HepG2 (cell line): Measurements from ENCODE around the gene ADRM1. TPM values are rescaled to one million over a fixed set of nuclear protein-coding genes. Genes with fewer than 3 reads are reported as not detected.
A peak's percentile ranks its signal among the peaks of the same experiment; 100 is the strongest.

Source experiments
- ARHGAP35 ChIP-seq: sonication (generic); formaldehyde crosslinking; IDR thresholded peaks from 2 replicates; pipeline ENCODE4 v1.9.0; 2022; ENCODE audit warnings: mild to moderate bottlenecking, inconsistent platforms, moderate library complexity, missing genetic modification reagents, borderline replicate concordance
- CBX2 ChIP-seq, 2 experiments: fragments of 200-600 bp in 1 of 2; sonication (generic); formaldehyde crosslinking in 1 of 2; IDR thresholded peaks; 2 replicates each; pipeline versions ENCODE4 v1.7.0 to v1.8.1; 2018 to 2022; ENCODE audit warnings: low read depth in 2 of 2, low read length in 1 of 2, mild to moderate bottlenecking in 1 of 2, missing genetic modification reagents in 1 of 2
- GZF1 ChIP-seq: sonication (generic); formaldehyde crosslinking; IDR thresholded peaks from 2 replicates; pipeline ENCODE4 v1.5.1; 2020; ENCODE audit warnings: mild to moderate bottlenecking, missing genetic modification reagents
- HDAC2 ChIP-seq: sonication (generic); formaldehyde crosslinking; IDR thresholded peaks from 2 replicates; pipeline ENCODE4 v1.4.0; 2020; ENCODE audit warnings: missing genetic modification reagents
- HOXA7 ChIP-seq: sonication (generic); formaldehyde crosslinking; IDR thresholded peaks from 2 replicates; pipeline ENCODE4 v1.8.1; 2022; ENCODE audit warnings: mild to moderate bottlenecking, missing genetic modification reagents, moderate library complexity
- KLF15 ChIP-seq: sonication (generic); formaldehyde crosslinking; IDR thresholded peaks from 2 replicates; pipeline ENCODE4 v1.8.1; 2023; ENCODE audit warnings: borderline replicate concordance, mild to moderate bottlenecking, inconsistent platforms, missing genetic modification reagents, mixed read lengths
- MAFK ChIP-seq, 2 experiments: IDR thresholded peaks in 1 of 2; conservative IDR thresholded peaks in 1 of 2; 2 replicates each; pipeline ENCODE4 v1.6.1; 2011; ENCODE audit warnings: improper control_type of control experiment in 2 of 2, low read length in 2 of 2
- SIN3B ChIP-seq: fragments of 150-350 bp; IDR thresholded peaks from 2 replicates; pipeline ENCODE4 v1.6.1; 2014; ENCODE audit warnings: low read length
- SKI ChIP-seq: fragments of 450-650 bp; IDR thresholded peaks from one replicate; pipeline ENCODE4 v1.6.1; 2018; ENCODE audit warnings: mild to moderate bottlenecking; ENCODE audit not compliant: partially characterized antibody
- SNAPC2 ChIP-seq: sonication (generic); formaldehyde crosslinking; IDR thresholded peaks from 2 replicates; pipeline ENCODE4 v1.8.1; 2022; ENCODE audit warnings: mild to moderate bottlenecking, missing genetic modification reagents
- TP53 ChIP-seq: sonication (generic); formaldehyde crosslinking; conservative IDR thresholded peaks from 2 replicates; pipeline ENCODE4 v1.4.0; 2020; ENCODE audit warnings: missing genetic modification reagents
- TSC22D2 ChIP-seq: sonication (generic); formaldehyde crosslinking; IDR thresholded peaks from 2 replicates; pipeline ENCODE4 v1.5.1; 2020; ENCODE audit warnings: missing genetic modification reagents, mild to moderate bottlenecking, borderline replicate concordance
- ZNF441 ChIP-seq: sonication (generic); formaldehyde crosslinking; IDR thresholded peaks from 2 replicates; pipeline ENCODE4 v1.7.0; 2021; ENCODE audit warnings: missing genetic modification reagents, borderline replicate concordance
- ZNF460 ChIP-seq: sonication (generic); formaldehyde crosslinking; IDR thresholded peaks from 2 replicates; pipeline ENCODE4 v1.5.1; 2020; ENCODE audit warnings: missing genetic modification reagents, mild to moderate bottlenecking, borderline replicate concordance
- polyA plus RNA-seq, 8 experiments: library from polyadenylated mRNA; depleted of rRNA in 3 of 8; stranded (reverse) in 7 of 8; unstranded in 1 of 8; fragments of >200 nt; fragmentation: Illumina TruSeq in 4 of 8; extraction: Trizol in 4 of 8; gene quantifications; 2 replicates each; pipeline versions ENCODE4 v1.2.1 to v1.2.3, GENCODE V29; 2011 to 2016; ENCODE audit warnings: low read depth in 4 of 8, missing spikeins in 1 of 8, mixed read lengths in 1 of 8; ENCODE audit not compliant: insufficient read depth in 1 of 8
- total RNA-seq, 5 experiments: library from RNA; depleted of rRNA; stranded (reverse); fragments of >200 nt; fragmentation: Illumina TruSeq; extraction: Trizol; gene quantifications; 2 replicates each; pipeline ENCODE4 v1.2.3, GENCODE V29; 2016; ENCODE audit warnings: low read depth in 1 of 5
- TF ChIP-seq, protein P1 (sequence below): sonication (generic); formaldehyde crosslinking; IDR thresholded peaks from 2 replicates; pipeline ENCODE4 v1.8.1; 2023; ENCODE audit warnings: missing genetic modification reagents, inconsistent platforms, borderline replicate concordance
- TF ChIP-seq, protein P2 (sequence below): IDR thresholded peaks from 2 replicates; pipeline ENCODE4 v1.6.1; 2016; ENCODE audit warnings: low read depth, missing genetic modification reagents, missing compliant biosample characterization
- TF ChIP-seq, protein P3 (sequence below): sonication (generic); formaldehyde crosslinking; IDR thresholded peaks from 2 replicates; pipeline ENCODE4 v1.5.1; 2020; ENCODE audit warnings: missing genetic modification reagents, mild to moderate bottlenecking, borderline replicate concordance
- TF ChIP-seq, protein P4 (sequence below): sonication (generic); formaldehyde crosslinking; IDR thresholded peaks from 2 replicates; pipeline ENCODE4 v1.8.0; 2022; ENCODE audit warnings: mild to moderate bottlenecking, missing genetic modification reagents, moderate library complexity
- TF ChIP-seq, protein P5 (sequence below): sonication (generic); formaldehyde crosslinking; IDR thresholded peaks from 2 replicates; pipeline ENCODE4 v1.4.0; 2020; ENCODE audit warnings: missing genetic modification reagents, mild to moderate bottlenecking, borderline replicate concordance

Gene ADRM1
- total and polyA plus RNA-seq, 2 of the 13 experiments (the other 11 are each of a cell fraction or from before 2014, with no cell fraction given), result 92.9 to 154 TPM

DNA sequence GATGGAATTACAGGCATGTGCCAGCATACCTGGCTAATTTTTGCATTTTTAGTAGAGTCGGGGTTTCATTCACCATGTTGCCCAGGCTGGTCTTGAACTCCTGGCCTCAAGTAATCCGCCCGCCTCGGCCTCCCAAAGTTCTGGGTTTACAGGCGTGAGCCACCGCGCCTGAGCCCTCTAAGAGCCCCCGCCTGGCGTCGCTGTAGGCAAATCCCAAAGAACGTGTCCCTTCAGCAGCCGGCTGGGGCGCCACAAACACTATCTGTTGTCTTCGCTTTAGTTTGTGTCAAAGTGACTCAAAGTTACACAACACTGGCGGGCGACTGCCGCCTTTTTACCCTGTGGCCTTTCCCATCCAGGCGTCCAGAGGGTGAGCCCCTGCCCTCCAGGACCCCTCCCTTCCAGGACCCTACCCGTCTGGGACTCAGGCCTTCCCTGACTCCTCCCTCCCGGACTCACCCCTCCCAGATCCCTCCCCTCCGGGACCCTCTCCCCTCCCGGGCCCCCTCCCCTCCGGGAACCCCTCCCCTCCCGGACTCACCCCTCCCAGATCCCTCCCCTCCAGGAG is 940 bp upstream of the ADRM1 start (continued):
- TF ChIP-seq, protein P1, sequence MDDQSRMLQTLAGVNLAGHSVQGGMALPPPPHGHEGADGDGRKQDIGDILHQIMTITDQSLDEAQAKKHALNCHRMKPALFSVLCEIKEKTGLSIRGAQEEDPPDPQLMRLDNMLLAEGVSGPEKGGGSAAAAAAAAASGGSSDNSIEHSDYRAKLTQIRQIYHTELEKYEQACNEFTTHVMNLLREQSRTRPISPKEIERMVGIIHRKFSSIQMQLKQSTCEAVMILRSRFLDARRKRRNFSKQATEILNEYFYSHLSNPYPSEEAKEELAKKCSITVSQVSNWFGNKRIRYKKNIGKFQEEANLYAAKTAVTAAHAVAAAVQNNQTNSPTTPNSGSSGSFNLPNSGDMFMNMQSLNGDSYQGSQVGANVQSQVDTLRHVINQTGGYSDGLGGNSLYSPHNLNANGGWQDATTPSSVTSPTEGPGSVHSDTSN (CRISPR knock-in tag), result 0 out of 2 replicates have a peak, but pooled peaks have one; percentile 23
- TF ChIP-seq, protein P2, sequence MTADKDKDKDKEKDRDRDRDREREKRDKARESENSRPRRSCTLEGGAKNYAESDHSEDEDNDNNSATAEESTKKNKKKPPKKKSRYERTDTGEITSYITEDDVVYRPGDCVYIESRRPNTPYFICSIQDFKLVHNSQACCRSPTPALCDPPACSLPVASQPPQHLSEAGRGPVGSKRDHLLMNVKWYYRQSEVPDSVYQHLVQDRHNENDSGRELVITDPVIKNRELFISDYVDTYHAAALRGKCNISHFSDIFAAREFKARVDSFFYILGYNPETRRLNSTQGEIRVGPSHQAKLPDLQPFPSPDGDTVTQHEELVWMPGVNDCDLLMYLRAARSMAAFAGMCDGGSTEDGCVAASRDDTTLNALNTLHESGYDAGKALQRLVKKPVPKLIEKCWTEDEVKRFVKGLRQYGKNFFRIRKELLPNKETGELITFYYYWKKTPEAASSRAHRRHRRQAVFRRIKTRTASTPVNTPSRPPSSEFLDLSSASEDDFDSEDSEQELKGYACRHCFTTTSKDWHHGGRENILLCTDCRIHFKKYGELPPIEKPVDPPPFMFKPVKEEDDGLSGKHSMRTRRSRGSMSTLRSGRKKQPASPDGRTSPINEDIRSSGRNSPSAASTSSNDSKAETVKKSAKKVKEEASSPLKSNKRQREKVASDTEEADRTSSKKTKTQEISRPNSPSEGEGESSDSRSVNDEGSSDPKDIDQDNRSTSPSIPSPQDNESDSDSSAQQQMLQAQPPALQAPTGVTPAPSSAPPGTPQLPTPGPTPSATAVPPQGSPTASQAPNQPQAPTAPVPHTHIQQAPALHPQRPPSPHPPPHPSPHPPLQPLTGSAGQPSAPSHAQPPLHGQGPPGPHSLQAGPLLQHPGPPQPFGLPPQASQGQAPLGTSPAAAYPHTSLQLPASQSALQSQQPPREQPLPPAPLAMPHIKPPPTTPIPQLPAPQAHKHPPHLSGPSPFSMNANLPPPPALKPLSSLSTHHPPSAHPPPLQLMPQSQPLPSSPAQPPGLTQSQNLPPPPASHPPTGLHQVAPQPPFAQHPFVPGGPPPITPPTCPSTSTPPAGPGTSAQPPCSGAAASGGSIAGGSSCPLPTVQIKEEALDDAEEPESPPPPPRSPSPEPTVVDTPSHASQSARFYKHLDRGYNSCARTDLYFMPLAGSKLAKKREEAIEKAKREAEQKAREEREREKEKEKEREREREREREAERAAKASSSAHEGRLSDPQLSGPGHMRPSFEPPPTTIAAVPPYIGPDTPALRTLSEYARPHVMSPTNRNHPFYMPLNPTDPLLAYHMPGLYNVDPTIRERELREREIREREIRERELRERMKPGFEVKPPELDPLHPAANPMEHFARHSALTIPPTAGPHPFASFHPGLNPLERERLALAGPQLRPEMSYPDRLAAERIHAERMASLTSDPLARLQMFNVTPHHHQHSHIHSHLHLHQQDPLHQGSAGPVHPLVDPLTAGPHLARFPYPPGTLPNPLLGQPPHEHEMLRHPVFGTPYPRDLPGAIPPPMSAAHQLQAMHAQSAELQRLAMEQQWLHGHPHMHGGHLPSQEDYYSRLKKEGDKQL (CRISPR knock-in tag), result peak; percentile 61
- TF ChIP-seq, protein P3, sequence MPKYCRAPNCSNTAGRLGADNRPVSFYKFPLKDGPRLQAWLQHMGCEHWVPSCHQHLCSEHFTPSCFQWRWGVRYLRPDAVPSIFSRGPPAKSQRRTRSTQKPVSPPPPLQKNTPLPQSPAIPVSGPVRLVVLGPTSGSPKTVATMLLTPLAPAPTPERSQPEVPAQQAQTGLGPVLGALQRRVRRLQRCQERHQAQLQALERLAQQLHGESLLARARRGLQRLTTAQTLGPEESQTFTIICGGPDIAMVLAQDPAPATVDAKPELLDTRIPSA (CRISPR knock-in tag), result no peak
- TF ChIP-seq ARHGAP35 (CRISPR knock-in tag) (no peak; the same call in 1 of the 2 replicates), ZNF460 (CRISPR knock-in tag) (peak; percentile 100), SIN3B (peak; percentile 71), SNAPC2 (CRISPR knock-in tag) (no peak), ZNF441 (CRISPR knock-in tag) (peak; percentile 79), GZF1 (CRISPR knock-in tag) (no peak), HOXA7 (no peak), HDAC2 (peak; percentile 92), TP53 (peak; percentile 87; the same call in 1 of the 2 replicates), SKI (peak; percentile 96), CBX2 (IDR thresholded peaks at IDR 0.05; ENCODE audit: low read depth, low read length) (no peak), CBX2 (CRISPR knock-in tag; IDR thresholded peaks at IDR 0.05; ENCODE audit: low read depth) (peak; percentile 39; the same call in 1 of the 2 replicates), TSC22D2 (peak; percentile 88; the same call in 1 of the 2 replicates), MAFK (conservative IDR thresholded peaks at IDR 0.05 in 1 of 2, IDR thresholded peaks at IDR 0.05 in 1 of 2; ENCODE audit: low read length in 2 of 2) (no peak), KLF15 (CRISPR knock-in tag) (peak; percentile 81; the same call in 1 of the 2 replicates)
- TF ChIP-seq, protein P4, sequence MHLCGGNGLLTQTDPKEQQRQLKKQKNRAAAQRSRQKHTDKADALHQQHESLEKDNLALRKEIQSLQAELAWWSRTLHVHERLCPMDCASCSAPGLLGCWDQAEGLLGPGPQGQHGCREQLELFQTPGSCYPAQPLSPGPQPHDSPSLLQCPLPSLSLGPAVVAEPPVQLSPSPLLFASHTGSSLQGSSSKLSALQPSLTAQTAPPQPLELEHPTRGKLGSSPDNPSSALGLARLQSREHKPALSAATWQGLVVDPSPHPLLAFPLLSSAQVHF (CRISPR knock-in tag), result no peak
- TF ChIP-seq, protein P5, sequence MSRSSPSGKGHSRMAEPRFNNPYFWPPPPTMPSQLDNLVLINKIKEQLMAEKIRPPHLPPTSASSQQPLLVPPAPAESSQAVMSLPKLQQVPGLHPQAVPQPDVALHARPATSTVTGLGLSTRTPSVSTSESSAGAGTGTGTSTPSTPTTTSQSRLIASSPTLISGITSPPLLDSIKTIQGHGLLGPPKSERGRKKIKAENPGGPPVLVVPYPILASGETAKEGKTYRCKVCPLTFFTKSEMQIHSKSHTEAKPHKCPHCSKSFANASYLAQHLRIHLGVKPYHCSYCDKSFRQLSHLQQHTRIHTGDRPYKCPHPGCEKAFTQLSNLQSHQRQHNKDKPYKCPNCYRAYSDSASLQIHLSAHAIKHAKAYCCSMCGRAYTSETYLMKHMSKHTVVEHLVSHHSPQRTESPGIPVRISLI (CRISPR knock-in tag), result peak; percentile 69
